Measurements from ENCODE around the gene RHPN2. TPM values are rescaled to one million over a fixed set of nuclear protein-coding genes. Genes with fewer than 3 reads are reported as not detected.
A peak's percentile ranks its signal among the peaks of the same experiment; 100 is the strongest.

RHPN2 gene
- total and polyA plus RNA-seq, 2 of the 13 experiments (the other 11 are each of a cell fraction or from before 2014, with no cell fraction given) = 20.3 to 48.0 TPM

GRCh38 chr19:33100894-33101644, 36.4 kb upstream of the RHPN2 start (continued):
- TF ChIP-seq YEATS2 (CRISPR knock-in tag; IDR thresholded peaks at IDR 0.05; ENCODE audit: borderline replicate concordance) (no peak), ZNF580 (CRISPR knock-in tag; IDR thresholded peaks at IDR 0.05; ENCODE audit: borderline replicate concordance, low read depth) (no peak), IKZF5 (CRISPR knock-in tag; IDR thresholded peaks at IDR 0.05) (peak; percentile 53; the same call in 1 of the 2 replicates), ZNF362 (CRISPR knock-in tag; IDR thresholded peaks at IDR 0.05; ENCODE audit: borderline replicate concordance) (peak; percentile 8; the same call in 1 of the 2 replicates), GPBP1L1 (CRISPR knock-in tag; IDR thresholded peaks at IDR 0.05) (no peak), ZBTB46 (CRISPR knock-in tag; IDR thresholded peaks at IDR 0.05; ENCODE audit: borderline replicate concordance) (no peak), RARA (CRISPR knock-in tag; IDR thresholded peaks at IDR 0.05) (peak; percentile 95), ZNF460 (CRISPR knock-in tag; IDR thresholded peaks at IDR 0.05; ENCODE audit: borderline replicate concordance) (no peak), GFI1 (CRISPR knock-in tag; IDR thresholded peaks at IDR 0.05; ENCODE audit: borderline replicate concordance) (peak; percentile 98), ZNF652 (CRISPR knock-in tag; IDR thresholded peaks at IDR 0.05; ENCODE audit: borderline replicate concordance, low read depth) (no peak), SMAD1 (CRISPR knock-in tag; IDR thresholded peaks at IDR 0.05; ENCODE audit: borderline replicate concordance, low read depth) (no peak), GTF3A (CRISPR knock-in tag; conservative IDR thresholded peaks at IDR 0.05) (no peak), ZMYM4 (CRISPR knock-in tag; IDR thresholded peaks at IDR 0.05) (no peak), MLXIP (CRISPR knock-in tag; IDR thresholded peaks at IDR 0.05; ENCODE audit: borderline replicate concordance) (no peak), PAX8 (CRISPR knock-in tag; IDR thresholded peaks at IDR 0.05; ENCODE audit: borderline replicate concordance) (no peak), SUZ12 (IDR thresholded peaks at IDR 0.05; ENCODE audit: low read depth, low read length) (no peak), DMAP1 (CRISPR knock-in tag; IDR thresholded peaks at IDR 0.05) (peak; percentile 29; the same call in 1 of the 2 replicates), NBN (conservative IDR thresholded peaks at IDR 0.05) (no peak), MNT (IDR thresholded peaks at IDR 0.05) (no peak)

Data from HepG2 (cell line).